ENCODE data around the gene HAVCR2.

Gene HAVCR2

DNA sequence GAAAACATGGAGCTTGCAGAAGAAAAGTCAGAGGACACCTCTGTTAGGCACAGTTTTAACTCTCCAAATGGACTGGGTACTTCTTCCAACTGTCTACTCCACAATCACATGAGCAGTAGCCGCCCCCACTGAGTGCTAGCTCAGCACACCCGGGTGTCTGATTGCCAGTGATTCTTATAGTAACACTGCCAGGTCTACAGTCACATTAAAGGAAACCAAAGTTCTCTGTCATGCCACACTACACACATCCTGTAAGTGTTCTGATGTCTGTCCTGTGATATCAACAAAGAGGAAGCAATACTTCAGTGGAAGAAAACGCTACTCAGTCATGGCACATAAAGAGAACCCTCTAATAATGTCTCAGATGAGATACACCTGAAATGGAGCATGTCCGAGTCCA, at the start of gene HAVCR2:
Gene HAVCR2, minus strand, starts transcription at position 69 of the 400 bp plus-strand sequence. Its CDS starts 61 bp downstream, at position 8.
- DNase-seq = peak; percentile 64

DNA sequence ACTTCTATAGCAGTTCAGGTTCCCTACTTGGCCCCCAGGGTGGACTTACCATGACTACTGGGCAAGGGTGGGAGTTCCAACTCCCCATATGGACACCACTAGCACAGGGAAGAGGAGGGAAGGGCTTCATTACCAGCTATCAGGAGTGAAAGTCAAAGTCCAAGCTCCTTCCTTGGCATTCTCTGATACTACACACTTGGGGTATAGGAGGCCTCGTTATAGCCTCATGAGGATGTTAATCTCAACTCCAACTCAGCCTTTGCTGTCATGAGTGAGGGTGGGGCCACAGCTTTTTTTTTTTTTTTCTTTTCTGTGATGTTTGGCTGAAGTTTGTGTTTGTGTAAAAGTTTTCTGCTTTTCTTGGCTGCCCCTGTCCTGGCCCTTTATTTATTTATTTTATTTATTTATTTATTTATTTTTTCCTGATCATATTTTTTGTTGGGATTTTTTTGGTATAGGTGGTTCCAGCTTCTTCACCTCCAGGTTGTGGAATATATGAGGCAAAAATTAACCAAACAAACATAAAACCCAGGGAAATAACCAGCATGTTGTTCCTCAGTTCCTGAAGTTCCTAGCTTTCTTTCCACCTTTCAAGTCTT, 48.5 kb upstream of the HAVCR2 start:
- DNase-seq = no peak

DNA sequence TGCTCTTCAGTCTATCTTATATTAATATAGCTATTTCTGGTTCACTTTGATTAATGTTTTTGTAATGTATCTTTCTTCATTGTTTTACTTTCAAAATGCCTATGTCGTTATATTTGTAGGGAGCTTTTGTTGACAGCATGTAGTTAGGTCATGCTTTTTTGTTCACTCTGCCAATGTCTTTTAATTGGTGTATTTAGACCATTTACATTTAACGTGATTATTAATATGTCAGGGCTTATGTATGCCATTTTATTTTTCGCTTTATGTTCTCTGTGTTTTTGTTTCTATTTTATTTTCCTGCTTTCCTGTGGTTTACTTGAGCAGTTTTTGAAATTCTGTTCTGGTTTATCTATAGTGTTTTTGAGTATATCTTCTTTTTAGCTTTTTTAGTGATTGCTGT, 46.5 kb upstream of the HAVCR2 start:
- no peak for DNase-seq

DNA sequence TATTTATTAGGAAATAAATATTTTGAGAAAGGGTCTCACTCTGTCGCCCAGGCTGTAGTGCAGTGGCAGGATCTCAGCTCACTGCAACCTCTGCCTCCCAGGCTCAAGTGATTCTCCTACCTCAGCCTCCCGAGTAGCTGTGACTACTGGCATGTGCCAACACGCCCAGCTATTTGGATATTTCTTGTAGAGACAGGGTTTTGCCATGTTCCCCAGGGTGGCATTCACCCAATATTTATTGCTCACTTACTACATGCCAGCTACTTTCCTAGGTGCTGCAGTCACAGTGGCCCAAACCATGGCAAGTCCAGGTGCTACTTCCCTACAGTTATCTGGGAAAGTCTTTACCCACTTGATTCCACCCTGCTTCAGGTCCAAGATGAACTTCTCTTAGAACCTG, 42.2 kb upstream of the HAVCR2 start:
- no peak for DNase-seq

DNA sequence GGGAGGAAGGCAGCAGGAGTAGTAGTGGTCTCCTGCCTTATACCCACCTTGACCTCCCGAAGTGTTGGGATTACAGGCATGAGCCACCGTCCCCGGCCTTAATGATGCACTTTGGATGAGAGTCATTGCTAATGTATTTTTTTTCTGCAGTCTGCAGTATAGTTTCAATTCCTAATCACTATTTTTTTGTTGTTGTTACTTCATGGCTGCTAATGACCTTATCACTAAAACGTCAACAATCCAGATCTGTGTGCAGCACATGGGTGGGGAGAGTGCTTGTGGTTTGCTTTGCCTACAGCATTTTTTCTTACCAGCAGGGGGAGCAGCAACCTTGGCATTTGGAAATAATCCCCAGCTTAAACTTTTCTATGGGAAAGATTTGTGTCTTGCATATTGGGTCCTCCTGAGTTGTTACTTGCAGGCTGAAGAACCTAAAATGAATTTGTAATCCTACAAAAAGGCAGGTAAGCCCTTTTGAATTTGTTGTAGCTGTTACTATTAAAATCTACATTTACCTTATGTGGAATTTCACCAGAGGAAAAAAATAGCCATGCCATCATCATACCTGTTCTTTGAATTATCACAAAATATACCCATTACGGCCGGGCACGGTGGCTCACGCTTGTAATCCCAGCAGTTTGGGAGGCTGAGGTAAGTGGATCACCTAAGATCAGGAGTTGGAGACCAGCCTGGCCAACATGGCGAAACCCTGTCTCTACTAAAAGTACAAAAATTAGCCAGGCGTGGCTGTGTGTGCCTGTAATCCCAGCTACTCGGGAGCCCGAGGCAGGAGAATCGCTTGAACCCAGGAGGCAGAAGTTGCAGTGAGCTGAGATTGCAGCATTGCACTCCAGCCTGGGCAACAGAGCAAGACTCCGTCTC, 40.1 kb upstream of the HAVCR2 start:
- DNase-seq = peak; percentile 80

DNA sequence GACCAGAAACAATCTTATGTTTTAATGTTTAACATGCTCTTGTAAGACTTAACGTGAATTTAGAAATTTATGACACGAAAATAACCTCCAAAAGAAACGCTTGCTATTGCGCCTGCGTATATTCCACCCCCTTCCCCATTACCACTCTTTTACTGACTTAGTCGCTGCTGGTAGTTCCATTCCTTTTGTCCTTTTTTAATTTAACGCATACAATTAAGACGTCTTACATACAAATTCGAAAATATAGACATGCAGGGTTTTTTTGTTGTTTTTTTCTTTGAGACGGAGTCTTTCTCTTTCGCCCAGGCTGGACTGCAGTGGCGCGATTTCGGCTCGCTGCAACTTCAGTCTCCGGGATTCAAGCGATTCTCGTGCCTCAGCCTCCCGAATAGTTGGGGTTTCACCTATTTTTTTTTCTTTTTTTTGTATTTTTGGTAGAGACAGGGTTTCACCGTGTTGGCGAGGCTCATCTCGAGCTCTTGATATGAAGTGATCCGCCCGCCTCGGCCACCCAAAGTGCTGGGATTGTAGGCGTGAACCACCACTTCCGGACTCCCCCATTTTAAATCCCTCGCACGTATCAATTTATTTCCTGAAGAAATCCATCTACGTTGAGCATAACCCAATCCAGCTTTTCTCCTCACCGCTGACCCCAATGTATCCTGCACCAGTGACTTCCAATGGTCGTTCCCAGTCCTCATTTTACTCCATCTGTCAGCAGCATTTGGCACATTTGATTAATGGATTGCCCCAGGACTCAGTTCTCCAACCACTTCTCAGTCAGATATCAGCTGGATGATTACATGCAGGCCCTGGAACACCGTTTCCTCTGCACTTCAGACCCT, 34.5 kb upstream of the HAVCR2 start:
- DNase-seq = peak; percentile 66

DNA sequence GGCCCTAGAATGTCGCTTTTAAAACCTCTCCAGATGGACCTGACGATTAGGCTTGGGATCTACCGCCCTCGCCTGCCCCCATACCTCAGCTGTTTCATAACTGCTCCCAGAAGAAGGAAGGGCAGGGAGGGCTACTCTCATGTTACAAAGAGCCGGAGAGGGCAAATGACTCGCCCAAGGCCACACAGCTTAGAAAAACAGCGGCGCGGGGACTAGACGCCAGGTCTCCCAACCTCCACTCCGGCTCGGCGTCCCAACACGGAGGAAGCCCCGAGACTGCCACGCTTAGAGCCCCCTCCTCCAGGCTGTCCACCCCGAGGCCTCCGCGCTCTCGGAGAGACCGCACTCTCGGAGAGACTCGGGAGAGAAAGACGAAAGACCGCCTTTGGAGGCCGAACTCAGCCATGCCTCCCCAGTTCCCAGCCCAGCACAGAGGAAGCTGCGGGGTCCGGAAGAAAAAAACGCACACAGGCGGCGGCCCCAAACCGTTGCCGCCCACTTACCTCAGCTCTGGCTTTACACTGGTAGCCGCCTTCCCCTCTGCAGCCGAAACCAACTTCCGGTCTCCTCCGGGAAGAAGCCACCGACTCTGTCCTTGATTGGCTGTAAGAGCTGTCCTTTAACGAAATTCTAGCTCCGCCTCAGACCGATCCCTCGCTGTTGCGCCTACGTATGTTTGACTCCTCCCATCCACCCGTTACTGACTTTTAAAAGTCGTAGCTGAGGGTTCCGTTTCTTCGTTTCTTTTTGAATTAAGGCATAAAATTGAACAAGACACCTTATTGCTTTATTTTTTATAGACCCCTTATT, 33.7 kb upstream of the HAVCR2 start, which contains the start of gene MED7:
Gene MED7, minus strand, starts transcription at position 549 of the 810 bp plus-strand sequence. CDS start 3,434 bp downstream, outside the sequence.
- DNase-seq = peak; percentile 96

DNA sequence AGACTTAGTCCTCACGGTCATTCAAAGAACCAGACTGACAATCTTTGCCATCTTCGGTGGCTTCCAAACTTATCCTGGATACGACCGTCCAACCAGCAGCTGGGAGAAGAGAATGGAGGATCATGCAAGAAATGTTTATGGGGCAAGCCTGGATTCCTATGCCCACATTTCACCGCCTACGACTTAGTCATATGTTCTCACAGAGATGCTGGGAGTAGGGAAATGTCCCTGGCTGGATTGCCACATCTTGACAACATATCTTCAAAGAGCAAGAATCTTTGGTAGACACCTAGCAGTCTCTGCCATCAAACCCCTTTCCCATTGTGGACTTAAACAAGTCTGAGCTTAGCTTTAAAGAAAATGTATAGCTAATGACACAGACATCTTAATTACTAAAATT, 28.8 kb upstream of the HAVCR2 start:
- no peak for DNase-seq

DNA sequence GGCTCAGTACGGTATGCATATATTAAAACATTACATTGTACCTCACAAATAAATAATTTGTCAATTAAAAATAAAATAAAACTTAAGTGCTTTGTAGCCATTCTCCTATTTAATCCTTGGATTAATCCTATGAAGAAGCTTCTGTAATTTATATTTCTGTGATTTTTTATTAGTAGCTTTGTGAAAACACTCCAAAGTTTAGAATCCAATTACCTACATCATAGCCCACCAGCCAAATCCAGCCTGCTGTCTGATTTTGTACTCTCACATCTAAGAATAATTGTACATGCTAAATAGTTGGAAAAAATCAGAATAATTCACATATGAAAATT, 23.4 kb upstream of the HAVCR2 start:
- no peak for DNase-seq

DNA sequence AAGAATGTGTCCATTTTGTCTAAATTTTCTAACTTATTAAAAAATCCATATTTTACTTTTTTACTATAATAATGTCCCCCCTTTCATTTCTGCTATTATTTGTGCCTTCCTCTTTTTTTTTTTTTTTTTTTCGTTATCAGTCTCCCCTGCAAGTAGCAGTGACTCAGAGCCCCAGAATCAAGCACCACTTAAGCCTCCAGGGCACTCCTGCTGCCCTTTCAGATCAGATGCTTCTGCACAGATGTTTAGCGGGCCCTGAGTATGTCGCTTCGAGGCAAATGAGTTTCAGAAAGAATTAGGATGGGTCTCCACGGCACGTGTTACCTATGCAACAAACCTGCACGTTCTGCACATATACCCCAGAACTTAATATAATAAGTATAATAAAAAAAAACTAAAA, 22.1 kb upstream of the HAVCR2 start:
- DNase-seq = no peak

DNA sequence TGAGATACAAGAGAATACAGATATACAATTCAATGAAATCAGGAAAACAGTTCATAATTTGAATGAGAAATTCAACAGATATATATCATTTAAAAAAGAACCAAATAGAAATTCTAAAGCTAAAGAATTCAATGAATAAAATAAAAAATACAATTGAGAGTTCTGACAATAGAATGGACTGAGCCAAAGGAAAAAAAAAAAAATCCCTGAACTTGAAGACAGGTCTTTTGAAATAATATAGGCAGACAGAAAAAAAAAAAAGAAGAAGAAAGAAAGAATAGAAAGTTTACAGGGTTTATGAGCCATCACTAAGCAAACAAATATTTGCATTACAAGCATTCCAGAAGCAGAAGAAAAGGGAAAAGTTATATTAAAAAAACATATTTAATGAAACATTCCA, 12.9 kb upstream of the HAVCR2 start:
- no peak for DNase-seq

DNA sequence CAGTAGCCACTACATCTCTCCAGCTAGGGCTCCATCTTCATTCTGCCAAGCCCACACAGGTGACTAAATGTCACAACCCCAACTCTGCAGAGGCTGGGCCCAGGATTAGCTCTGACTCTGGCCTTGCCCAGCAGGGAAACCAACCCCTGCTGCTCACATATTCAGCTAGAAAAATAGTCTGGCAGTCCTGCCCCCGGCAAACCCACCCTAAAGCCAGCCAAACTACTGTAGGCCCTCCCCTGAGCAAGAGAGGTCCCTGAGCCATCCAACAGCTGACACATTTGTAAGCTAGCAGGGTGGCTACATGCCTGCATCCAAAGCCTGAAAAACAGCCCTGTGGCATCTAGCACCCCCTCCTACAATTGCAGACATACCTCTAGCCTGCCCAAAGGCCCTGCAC, 11.3 kb upstream of the HAVCR2 start:
- DNase-seq = no peak

DNA sequence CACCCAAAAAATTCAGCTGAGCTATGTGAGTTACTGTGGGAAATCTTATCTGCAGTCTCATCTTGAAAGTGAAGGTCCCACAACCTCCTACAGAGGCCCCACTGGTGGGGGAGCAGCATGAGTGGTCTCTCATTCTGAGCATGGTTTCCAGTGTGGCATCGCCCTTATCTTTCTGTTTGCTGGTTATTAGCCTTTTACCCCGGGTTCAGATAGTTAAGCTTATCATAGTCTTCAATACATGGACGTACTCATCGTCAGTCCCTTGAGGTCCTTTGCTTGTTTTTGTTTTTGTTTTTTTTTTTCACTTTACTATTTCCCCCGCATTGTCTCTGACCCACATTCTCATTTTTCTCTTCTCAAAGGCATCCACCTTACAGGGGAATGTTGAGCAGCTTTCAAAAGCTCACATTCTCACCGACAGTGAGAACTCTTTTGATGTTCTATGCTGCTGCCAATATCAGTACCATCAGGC, 7.7 kb upstream of the HAVCR2 start:
- DNase-seq = peak; percentile 19

DNA sequence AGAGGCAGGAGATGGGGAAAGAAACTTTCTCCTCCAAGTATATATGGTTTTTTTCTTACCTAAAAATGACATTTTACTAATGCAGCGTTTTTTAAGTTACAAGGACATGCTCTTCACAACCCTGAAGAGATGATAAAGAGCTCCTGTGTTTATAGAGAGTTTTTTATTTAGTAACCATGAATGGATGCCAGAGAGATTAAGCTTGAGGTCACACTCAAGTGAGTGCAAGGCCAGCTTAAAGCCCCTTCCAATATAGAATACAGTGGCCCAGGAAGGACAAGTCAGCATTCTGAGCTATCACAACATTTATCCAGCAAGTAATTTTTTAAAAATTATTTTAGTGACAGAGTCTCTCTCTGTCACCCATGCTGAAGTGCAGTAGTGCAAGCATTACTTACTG, 6.7 kb upstream of the HAVCR2 start:
- DNase-seq = no peak

DNA sequence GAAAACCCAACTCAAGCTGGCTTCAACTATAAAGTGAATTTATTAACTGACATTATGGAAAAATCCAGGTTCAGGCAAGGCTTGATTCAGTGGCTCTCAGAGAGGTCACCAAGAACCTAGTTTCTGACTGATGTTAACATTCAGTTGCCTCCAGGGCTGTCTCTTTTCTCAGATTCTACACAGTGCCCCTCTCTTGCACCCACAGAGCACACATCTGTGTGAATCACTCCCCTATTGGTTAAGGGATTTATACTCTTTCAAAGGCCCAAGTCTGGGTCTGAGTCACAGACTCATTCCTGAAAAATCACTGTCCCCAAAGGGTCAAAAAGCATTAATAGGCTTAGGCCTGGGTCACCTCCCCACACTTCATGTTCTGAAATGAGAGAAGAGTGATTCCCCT, 6.2 kb upstream of the HAVCR2 start:
- no peak for DNase-seq

DNA sequence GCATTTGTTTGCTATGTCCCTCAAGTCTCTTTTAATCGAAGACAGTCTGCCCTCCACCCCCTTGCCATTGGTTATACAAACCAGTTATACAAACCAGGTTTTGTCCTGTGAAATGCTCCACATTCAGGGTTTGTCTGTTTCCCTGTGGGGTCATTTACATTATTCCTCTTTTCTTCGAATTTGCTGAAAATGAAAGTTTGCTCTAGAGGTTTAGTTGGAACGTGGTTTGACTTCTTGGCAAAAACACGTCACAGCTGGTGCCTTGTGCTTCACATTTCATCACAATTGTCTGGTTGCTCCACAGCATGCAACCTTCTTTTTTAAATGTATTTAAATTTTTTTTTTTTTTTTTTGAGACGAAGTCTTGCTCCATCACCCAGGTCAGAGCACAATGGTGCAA, 4.2 kb upstream of the HAVCR2 start:
- no peak for DNase-seq

DNA sequence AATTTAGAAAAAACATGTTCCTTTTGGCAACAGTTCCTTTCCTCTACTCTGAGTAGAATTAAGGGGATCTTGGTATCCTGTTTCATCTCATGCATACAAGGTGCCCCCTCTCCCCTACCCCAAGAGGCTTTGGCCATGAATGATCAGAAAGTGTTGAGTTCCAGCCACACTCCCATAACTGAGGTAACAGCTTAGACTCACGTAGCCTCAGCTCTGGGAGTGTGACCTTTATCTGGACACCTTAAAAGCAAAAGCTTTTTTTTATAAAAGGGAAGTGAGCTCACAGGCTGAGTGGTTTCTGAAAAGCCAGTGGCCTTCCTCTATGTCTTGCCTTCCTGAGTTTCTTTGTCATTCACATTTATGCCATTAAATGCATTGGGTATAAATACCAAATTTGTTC, 900 bp upstream of the HAVCR2 start:
- no peak for DNase-seq

DNA sequence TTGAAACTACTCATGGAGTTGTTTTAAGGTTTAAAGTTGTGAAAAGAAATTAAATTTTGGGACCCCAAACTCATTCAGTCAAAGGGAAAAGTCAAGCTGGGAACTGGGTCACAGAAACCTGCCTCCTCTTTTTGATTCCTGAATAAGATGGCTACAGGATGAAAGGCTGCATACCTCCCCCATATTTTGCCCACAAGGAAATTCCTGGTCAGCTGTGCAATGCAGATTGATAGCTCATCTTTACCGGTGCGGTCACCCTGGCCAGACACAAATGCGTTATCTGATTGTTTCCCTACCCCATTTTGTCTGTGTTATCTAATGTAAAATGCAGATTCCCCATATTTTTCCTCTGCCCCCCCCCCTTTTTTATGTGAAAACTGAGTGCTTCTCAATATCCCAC, 1.3 kb downstream of the HAVCR2 start:
- DNase-seq = no peak

DNA sequence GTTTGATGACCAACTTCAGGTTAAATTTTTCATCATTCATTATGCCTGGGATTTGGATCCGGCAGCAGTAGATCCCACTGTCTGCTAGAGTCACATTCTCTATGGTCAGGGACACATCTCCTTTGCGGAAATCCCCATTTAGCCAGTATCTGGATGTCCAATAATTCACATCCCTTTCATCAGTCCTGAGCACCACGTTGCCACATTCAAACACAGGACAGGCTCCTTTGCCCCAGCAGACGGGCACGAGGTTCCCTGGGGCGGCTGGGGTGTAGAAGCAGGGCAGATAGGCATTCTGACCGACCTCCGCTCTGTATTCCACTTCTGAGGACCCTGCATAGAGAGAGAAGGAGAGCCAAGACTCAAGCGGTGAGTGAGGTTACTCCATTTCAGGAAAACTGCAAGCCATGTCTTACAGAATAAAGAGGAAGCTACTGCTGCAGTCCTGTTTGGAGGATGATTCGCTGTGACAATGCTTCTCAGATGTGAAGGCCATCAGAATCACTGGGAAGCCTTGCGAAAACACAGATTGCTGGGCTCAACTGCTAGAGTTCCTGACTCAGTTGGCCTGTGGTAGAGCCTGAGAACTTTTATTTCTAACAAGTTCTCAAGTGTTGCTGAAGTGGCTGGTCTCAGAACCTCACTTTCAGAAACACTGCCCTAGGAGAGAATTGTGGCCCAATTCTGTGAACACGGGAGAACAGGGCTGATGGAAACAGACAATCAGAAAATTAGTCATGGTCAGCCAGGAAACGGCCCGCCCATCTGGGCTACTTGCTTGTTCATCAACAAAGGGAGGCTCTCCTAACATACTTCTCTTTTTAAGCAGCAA, 2.0 kb downstream of the HAVCR2 start:
- DNase-seq = peak; percentile 38

DNA sequence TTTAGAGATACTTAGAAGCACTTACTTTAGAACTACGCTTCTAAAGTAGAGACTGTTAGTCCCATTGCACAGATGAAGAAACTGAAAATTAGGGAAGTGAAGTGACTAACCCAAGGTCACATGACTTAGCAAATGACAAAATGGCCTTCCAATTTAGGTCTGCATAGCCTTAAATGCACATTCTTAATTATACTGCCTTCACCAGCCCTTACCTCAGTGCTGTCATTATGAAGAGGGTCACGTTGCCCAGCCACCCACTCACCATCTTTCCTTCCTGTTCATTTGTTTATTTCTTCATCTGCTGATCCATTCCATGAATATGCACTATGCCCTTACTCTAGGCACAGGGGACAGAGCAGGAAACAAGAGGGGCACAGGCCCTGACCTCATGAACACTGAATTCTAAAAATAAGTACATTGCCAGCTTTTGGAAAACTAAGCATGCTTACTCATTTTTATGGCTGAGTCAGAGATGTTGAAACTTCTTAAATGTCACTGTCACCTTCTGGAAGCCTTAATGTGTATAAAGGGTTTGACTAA, 8.6 kb downstream of the HAVCR2 start:
- peak; percentile 47 for DNase-seq

DNA sequence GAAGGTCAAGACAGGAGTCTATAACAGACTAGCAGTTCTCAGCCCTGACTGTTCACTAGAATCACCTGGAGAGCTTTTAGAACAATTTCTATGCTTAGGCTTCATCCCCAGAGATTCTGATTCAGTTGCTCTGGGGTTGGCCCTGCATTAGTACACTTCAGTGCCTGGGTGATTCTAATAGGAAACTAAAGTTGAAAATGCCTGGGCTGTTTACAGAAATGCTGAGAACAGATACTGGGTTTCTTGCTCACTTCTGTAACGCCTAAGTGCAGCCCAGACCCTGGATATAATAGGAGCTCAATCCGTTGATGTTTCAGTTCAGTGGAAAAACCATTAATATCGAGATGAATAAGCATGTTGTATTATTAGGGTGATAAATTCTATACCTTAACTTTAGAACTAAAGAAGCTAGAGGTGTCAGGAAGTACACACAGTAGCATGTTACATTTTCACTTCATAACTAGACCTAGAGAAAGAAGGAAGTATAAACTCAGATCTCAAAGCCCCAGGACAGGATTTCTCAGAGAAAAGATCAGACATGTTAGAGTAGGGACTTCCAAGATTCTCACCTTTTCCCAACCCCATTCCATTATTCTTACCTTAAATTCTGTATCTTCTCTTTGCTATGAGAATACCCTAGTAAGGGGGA, 20.4 kb downstream of the HAVCR2 start:
- DNase-seq = no peak
